Lung (tissue), 12 donors: Measurements from ENCODE around the gene CST6. TPM values are rescaled to one million over a fixed set of nuclear protein-coding genes. Genes with fewer than 3 reads are reported as not detected.

ENCODE experiments used
- ATAC-seq: fragments of 200-7000 bp; cut with Tn5 transposase; one replicate; pipeline ENCODE4 v1.9.1; 2020; ENCODE audit warnings: moderate number of reproducible peaks; ENCODE audit not compliant: insufficient read depth, low FRiP score
- DNase-seq, 3 donors: peaks; one replicate each; pipeline ENCODE4 v3.0.0-alpha.2; 2013 to 2017
- H3K27ac ChIP-seq, 2 donors: one replicate each; pipeline ENCODE4 v1.5.1; 2013; ENCODE audit warnings: mild to moderate bottlenecking in 2 of 2, moderate library complexity in 2 of 2, control low read depth in 1 of 2, inconsistent platforms in 1 of 2, low read depth in 1 of 2, low read length in 1 of 2
- H3K27me3 ChIP-seq, 3 donors: one replicate each; pipeline ENCODE4 v1.5.1; 2013; ENCODE audit warnings: low read length in 2 of 3; ENCODE audit not compliant: control insufficient read depth in 3 of 3, insufficient read depth in 3 of 3
- H3K36me3 ChIP-seq, 4 donors: one replicate each; pipeline ENCODE4 v1.5.1; 2013; ENCODE audit warnings: low read length in 4 of 4, mild to moderate bottlenecking in 1 of 4, moderate library complexity in 1 of 4; ENCODE audit not compliant: control insufficient read depth in 4 of 4, insufficient read depth in 4 of 4
- H3K4me1 ChIP-seq, 5 donors: one replicate each; pipeline ENCODE4 v1.5.1; 2013; ENCODE audit warnings: low read length in 5 of 5, mild to moderate bottlenecking in 2 of 5, moderate library complexity in 1 of 5; ENCODE audit not compliant: control insufficient read depth in 5 of 5, insufficient read depth in 5 of 5
- H3K4me3 ChIP-seq: one replicate; pipeline ENCODE4 v1.5.1; 2013; ENCODE audit warnings: mild to moderate bottlenecking, control low read depth, moderate library complexity
- H3K9ac ChIP-seq, 2 donors: one replicate each; pipeline ENCODE4 v1.5.1; 2013; ENCODE audit warnings: low read length in 2 of 2, control low read depth in 1 of 2; ENCODE audit not compliant: insufficient read depth in 1 of 2
- H3K9me3 ChIP-seq, 4 donors: one replicate each; pipeline ENCODE4 v1.5.1; 2013; ENCODE audit warnings: low read length in 3 of 4, mild to moderate bottlenecking in 1 of 4, moderate library complexity in 1 of 4; ENCODE audit not compliant: control insufficient read depth in 4 of 4, insufficient read depth in 3 of 4
- WGBS, 2 donors: extraction: QIAGEN DNeasy Blood & Tissue Kit; methylation state at CpG; one replicate each; pipeline ENCODE4 v1.1.7; 2013; 5-methylcytosine and 5-hydroxymethylcytosine counted together
- polyA plus RNA-seq, 2 donors: library from polyadenylated mRNA; stranded (reverse); fragments of 200-250 nt; gene quantifications; one replicate each; pipeline ENCODE4 v1.2.1, GENCODE V29; 2013
- total RNA-seq, 2 donors: library from RNA; depleted of rRNA in 1 of 2; stranded (reverse); fragments of >200 nt in 1 of 2; gene quantifications; one replicate each; pipeline ENCODE4 v1.2.1, GENCODE V29; 2014 to 2021
- TF ChIP-seq, protein P1 (sequence below): IDR thresholded peaks from 2 replicates; pipeline ENCODE4 v1.5.1; 2012; ENCODE audit warnings: mild to moderate bottlenecking; ENCODE audit errors: control extremely low read depth, extremely low read depth
- donor health status: control.
- donor health status: control.
- donor health status: Bipolar disorder and iron deficiency.
- donor health status: healthy.
- donor health status: DM: yes; HTN: yes; CAD: no.

CST6 gene
- total and polyA plus RNA-seq, 4 donors, result 7.1 to 38.8 (median 24.7) TPM

GRCh38 chr11:65988791-65989592 lies 22.8 kb upstream of the CST6 start:
- ATAC-seq, result peak; percentile 98
- Histone ChIP-seq H3K4me1 (no peaks in the 10 kb centered on the region), H3K4me3 (no peak overlapping the region), H3K27me3 (no peaks in the 10 kb centered on the region), H3K9me3 (no peaks in the 10 kb centered on the region), H3K9ac (no peak overlapping the region), H3K36me3 (peaks cover 0 to 5% (median 2%) of the 10 kb centered on the region in 4 donors), H3K27ac (peak overlapping the region in 1 of 2 donors; percentile 22)
- TF ChIP-seq, protein P1, sequence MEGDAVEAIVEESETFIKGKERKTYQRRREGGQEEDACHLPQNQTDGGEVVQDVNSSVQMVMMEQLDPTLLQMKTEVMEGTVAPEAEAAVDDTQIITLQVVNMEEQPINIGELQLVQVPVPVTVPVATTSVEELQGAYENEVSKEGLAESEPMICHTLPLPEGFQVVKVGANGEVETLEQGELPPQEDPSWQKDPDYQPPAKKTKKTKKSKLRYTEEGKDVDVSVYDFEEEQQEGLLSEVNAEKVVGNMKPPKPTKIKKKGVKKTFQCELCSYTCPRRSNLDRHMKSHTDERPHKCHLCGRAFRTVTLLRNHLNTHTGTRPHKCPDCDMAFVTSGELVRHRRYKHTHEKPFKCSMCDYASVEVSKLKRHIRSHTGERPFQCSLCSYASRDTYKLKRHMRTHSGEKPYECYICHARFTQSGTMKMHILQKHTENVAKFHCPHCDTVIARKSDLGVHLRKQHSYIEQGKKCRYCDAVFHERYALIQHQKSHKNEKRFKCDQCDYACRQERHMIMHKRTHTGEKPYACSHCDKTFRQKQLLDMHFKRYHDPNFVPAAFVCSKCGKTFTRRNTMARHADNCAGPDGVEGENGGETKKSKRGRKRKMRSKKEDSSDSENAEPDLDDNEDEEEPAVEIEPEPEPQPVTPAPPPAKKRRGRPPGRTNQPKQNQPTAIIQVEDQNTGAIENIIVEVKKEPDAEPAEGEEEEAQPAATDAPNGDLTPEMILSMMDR, result peak; percentile 99
- peak; percentile 94 to 97 (median 97) for DNase-seq
- WGBS, 2 donors, result 14 to 26% methylated on average over 10 of the region's 10 CpGs

GRCh38 chr11:65992056-65992455 lies 19.8 kb upstream of the CST6 start:
- 87 to 91% methylated on average over 5 of the region's 5 CpGs for WGBS, 2 donors
- H3K9ac ChIP-seq, result no peak overlapping the region
- no peaks in the 10 kb centered on the region for H3K4me1 ChIP-seq
- H3K4me3 ChIP-seq, result no peak overlapping the region
- no peaks in the 10 kb centered on the region for H3K9me3 ChIP-seq
- H3K27me3 ChIP-seq, result no peaks in the 10 kb centered on the region
- H3K27ac ChIP-seq, result no peak overlapping the region
- H3K36me3 ChIP-seq, result peaks cover 0 to 5% (median 1%) of the 10 kb centered on the region in 4 donors
- DNase-seq, result no peak
- ATAC-seq, result no peak
- TF ChIP-seq, protein P1, result no peak

DNA sequence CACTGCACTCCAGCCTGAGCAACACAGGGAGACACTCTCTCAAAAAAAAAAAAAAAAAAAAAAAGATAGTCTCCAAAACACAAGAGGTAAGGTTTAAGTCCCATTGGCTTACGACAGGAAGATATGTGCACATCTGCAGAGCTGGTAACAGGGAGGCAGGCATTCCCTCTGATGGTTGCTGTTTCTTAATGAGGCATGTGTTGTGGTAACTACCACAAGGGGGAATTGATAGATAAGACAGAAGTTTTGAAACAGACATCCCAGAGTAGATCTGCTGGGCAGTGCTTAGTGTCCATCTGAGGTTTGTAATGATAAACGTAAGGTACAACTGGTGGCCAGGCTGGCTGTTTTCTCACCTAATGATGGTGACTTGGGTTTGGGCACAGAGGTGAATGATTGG lies 14.5 kb upstream of the CST6 start:
- Histone ChIP-seq H3K27me3 (no peaks in the 10 kb centered on the region), H3K27ac (no peak overlapping the region), H3K9me3 (no peaks in the 10 kb centered on the region), H3K9ac (no peak overlapping the region), H3K4me3 (no peak overlapping the region), H3K4me1 (peaks cover 0 to 5% (median 0%) of the 10 kb centered on the region in 5 donors), H3K36me3 (peaks cover 21 to 31% (median 24%) of the 10 kb centered on the region in 4 donors)
- 81 to 86% methylated on average over 2 of the region's 2 CpGs for WGBS, 2 donors
- TF ChIP-seq, protein P1, result no peak
- ATAC-seq (no peak), DNase-seq (no peak)
